ENCODE results near the gene SLC12A1. TPM values are rescaled to one million over a fixed set of nuclear protein-coding genes. Genes with fewer than 3 reads are reported as not detected.
A peak's percentile ranks its signal among the peaks of the same experiment; 100 is the strongest.
"Not testable (repeated sequence)": the region's sequence is repeated elsewhere in the genome, so short reads cannot be mapped to it uniquely, and the experiment has no call there.

The SLC12A1 gene
- total RNA-seq, 2 experiments from 2014 or later, result not detected

- peaks cover 35% of the 10 kb centered on the region for H3K4me1 ChIP-seq (ENCODE audit: insufficient read depth, low read length, poor library complexity, severe bottlenecking)
- H3K4me2 ChIP-seq (ENCODE audit: low read length), result no peak overlapping the region
- intact Hi-C loops (cut with micrococcal nuclease; ENCODE audit: unreplicated experiment), result no loop called here
- H3K36me3 ChIP-seq (ENCODE audit: insufficient read depth, low read length), result peaks cover 23% of the 10 kb centered on the region
- TF ChIP-seq CTCF (conservative IDR thresholded peaks at IDR 0.05; ENCODE audit: low read length) (no peak), EZH2phosphoT487 (IDR thresholded peaks at IDR 0.05; ENCODE audit: borderline replicate concordance, low read depth, low read length) (no peak)
- peaks cover 28% of the 10 kb centered on the region for H3K79me2 ChIP-seq (ENCODE audit: insufficient read depth, low read depth, low read length)
- DNase-seq (ENCODE audit: low spot score), result no peak
- ChIA-PET CTCF (ENCODE audit: unreplicated experiment) (no interaction called here), POLR2A (interaction anchor here (2.7 kb wide), 1 partner anchor 10 kb away, joined by 7 read pairs; no protein-coding TSS in a partner anchor)
- H4K20me1 ChIP-seq (ENCODE audit: insufficient read depth, low read length), result peaks cover 10% of the 10 kb centered on the region; the same call in 1 of the 2 replicates
- no peaks in the 10 kb centered on the region for H3K9me3 ChIP-seq (ENCODE audit: low read length)
- no peak overlapping the region for H3K27ac ChIP-seq (ENCODE audit: low read depth, low read length, poor library complexity, severe bottlenecking)
- no TSS peak for BruUV-seq (replicated peaks)
- no peaks in the 10 kb centered on the region for H3K9me2 ChIP-seq (ENCODE audit: insufficient read depth, low read length)
- no peak overlapping the region for H2AFZ ChIP-seq (ENCODE audit: low read length)
- H3K4me3 ChIP-seq (ENCODE audit: low read depth, low read length, poor library complexity, severe bottlenecking), result no peak overlapping the region
Measured at GRCh38 chr15:48324949-48325348, 118.8 kb downstream of the SLC12A1 start.

- DNase-seq (ENCODE audit: low spot score), result no peak
- intact Hi-C loops (cut with micrococcal nuclease; ENCODE audit: unreplicated experiment), result no loop called here
- peaks cover 38% of the 10 kb centered on the region for H3K4me1 ChIP-seq (ENCODE audit: insufficient read depth, low read length, poor library complexity, severe bottlenecking)
- POLR2A ChIA-PET, result interaction anchor here (2.7 kb wide), 1 partner anchor 10 kb away, joined by 7 read pairs; no protein-coding TSS in a partner anchor
- no TSS peak for BruUV-seq (replicated peaks)
- peaks cover 14% of the 10 kb centered on the region; the same call in 1 of the 2 replicates for H4K20me1 ChIP-seq (ENCODE audit: insufficient read depth, low read length)
- peaks cover 25% of the 10 kb centered on the region for H3K36me3 ChIP-seq (ENCODE audit: insufficient read depth, low read length)
- no peak overlapping the region for H3K4me2 ChIP-seq (ENCODE audit: low read length)
- H3K27ac ChIP-seq (ENCODE audit: low read depth, low read length, poor library complexity, severe bottlenecking), result no peak overlapping the region
- no peaks in the 10 kb centered on the region for H3K9me2 ChIP-seq (ENCODE audit: insufficient read depth, low read length)
- no peak overlapping the region for H3K4me3 ChIP-seq (ENCODE audit: low read depth, low read length, poor library complexity, severe bottlenecking)
- CTCF ChIA-PET (ENCODE audit: unreplicated experiment), result no interaction called here
- H3K9me3 ChIP-seq (ENCODE audit: low read length), result no peaks in the 10 kb centered on the region
- H2AFZ ChIP-seq (ENCODE audit: low read length), result no peak overlapping the region
- H3K79me2 ChIP-seq (ENCODE audit: insufficient read depth, low read depth, low read length), result peaks cover 32% of the 10 kb centered on the region
- TF ChIP-seq CTCF (conservative IDR thresholded peaks at IDR 0.05; ENCODE audit: low read length), result no peak
- no peak for TF ChIP-seq EZH2phosphoT487 (IDR thresholded peaks at IDR 0.05; ENCODE audit: borderline replicate concordance, low read depth, low read length)
Measured at GRCh38 chr15:48325400-48325799, 119.3 kb downstream of the SLC12A1 start.

DNA sequence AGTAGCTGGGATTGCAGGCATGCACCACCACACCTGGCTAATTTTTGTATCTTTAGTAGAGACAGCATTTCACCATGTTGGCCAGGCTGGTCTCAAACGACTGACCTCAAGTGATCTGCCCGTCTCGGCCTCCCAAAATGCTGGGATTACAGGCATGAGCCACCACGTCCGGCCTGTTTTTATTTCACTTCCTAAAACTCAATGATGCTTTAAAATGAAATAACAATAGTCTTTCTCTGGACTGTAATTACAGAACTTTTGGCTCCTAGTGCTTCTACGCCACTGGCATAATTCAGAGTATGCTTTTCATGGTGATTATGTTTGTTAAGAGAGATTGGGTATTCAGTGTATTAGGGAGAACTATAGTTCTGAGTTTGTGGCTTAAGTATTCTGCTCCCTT lies 120.1 kb downstream of the SLC12A1 start:
- H3K9me3 ChIP-seq (ENCODE audit: low read length); BruUV-seq (replicated peaks); intact Hi-C loops (cut with micrococcal nuclease; ENCODE audit: unreplicated experiment); H3K27ac ChIP-seq (ENCODE audit: low read depth, low read length, poor library complexity, severe bottlenecking); H3K4me3 ChIP-seq (ENCODE audit: low read depth, low read length, poor library complexity, severe bottlenecking); H3K9me2 ChIP-seq (ENCODE audit: insufficient read depth, low read length); CTCF ChIA-PET (ENCODE audit: unreplicated experiment); H2AFZ ChIP-seq (ENCODE audit: low read length): not testable (repeated sequence)
- Histone ChIP-seq H3K79me2 (ENCODE audit: insufficient read depth, low read depth, low read length) (peaks cover 38% of the 10 kb centered on the region), H3K4me2 (ENCODE audit: low read length) (peak overlapping the region; percentile 15), H3K4me1 (ENCODE audit: insufficient read depth, low read length, poor library complexity, severe bottlenecking) (peaks cover 38% of the 10 kb centered on the region), H4K20me1 (ENCODE audit: insufficient read depth, low read length) (peaks cover 16% of the 10 kb centered on the region; the same call in 1 of the 2 replicates), H3K36me3 (ENCODE audit: insufficient read depth, low read length) (peaks cover 25% of the 10 kb centered on the region)
- DNase-seq (ENCODE audit: low spot score), result peak; percentile 20
- POLR2A ChIA-PET, result interaction anchor here (2.7 kb wide), 1 partner anchor 9 kb away, joined by 7 read pairs; no protein-coding TSS in a partner anchor

All from OCI-LY7 (cell line).